ENCODE results near the gene COTL1.

Gene COTL1

GRCh38 chr16:84548508-84548907 is 69.4 kb downstream of the COTL1 start:
- H3K27me3 ChIP-seq = peaks cover 35% of the 10 kb centered on the region
- no peaks in the 10 kb centered on the region for H3K36me3 ChIP-seq
- TF ChIP-seq, protein P1, sequence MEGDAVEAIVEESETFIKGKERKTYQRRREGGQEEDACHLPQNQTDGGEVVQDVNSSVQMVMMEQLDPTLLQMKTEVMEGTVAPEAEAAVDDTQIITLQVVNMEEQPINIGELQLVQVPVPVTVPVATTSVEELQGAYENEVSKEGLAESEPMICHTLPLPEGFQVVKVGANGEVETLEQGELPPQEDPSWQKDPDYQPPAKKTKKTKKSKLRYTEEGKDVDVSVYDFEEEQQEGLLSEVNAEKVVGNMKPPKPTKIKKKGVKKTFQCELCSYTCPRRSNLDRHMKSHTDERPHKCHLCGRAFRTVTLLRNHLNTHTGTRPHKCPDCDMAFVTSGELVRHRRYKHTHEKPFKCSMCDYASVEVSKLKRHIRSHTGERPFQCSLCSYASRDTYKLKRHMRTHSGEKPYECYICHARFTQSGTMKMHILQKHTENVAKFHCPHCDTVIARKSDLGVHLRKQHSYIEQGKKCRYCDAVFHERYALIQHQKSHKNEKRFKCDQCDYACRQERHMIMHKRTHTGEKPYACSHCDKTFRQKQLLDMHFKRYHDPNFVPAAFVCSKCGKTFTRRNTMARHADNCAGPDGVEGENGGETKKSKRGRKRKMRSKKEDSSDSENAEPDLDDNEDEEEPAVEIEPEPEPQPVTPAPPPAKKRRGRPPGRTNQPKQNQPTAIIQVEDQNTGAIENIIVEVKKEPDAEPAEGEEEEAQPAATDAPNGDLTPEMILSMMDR (IDR thresholded peaks at IDR 0.05) = no peak
- no peak overlapping the region for H3K4me3 ChIP-seq (ENCODE audit: low read depth in 1 of 2, low read length in 1 of 2)
- peaks cover 8% of the 10 kb centered on the region in 2 experiments for H3K4me1 ChIP-seq (ENCODE audit: control insufficient read depth in 1 of 2, insufficient read depth in 1 of 2, low read depth in 1 of 2, low read length in 1 of 2)
- H3K27ac ChIP-seq = no peak overlapping the region
- no peaks in the 10 kb centered on the region for H3K9me3 ChIP-seq

GRCh38 chr16:84547546-84548061 is 70.3 kb downstream of the COTL1 start:
- TF ChIP-seq, protein P1 (IDR thresholded peaks at IDR 0.05) = no peak
- Histone ChIP-seq H3K27me3 (peaks cover 35% of the 10 kb centered on the region), H3K4me3 (ENCODE audit: low read depth in 1 of 2, low read length in 1 of 2) (no peak overlapping the region), H3K27ac (no peak overlapping the region), H3K4me1 (ENCODE audit: control insufficient read depth in 1 of 2, insufficient read depth in 1 of 2, low read depth in 1 of 2, low read length in 1 of 2) (peaks cover 0 to 3% of the 10 kb centered on the region in 2 experiments), H3K36me3 (no peaks in the 10 kb centered on the region), H3K9me3 (no peaks in the 10 kb centered on the region)

DNA sequence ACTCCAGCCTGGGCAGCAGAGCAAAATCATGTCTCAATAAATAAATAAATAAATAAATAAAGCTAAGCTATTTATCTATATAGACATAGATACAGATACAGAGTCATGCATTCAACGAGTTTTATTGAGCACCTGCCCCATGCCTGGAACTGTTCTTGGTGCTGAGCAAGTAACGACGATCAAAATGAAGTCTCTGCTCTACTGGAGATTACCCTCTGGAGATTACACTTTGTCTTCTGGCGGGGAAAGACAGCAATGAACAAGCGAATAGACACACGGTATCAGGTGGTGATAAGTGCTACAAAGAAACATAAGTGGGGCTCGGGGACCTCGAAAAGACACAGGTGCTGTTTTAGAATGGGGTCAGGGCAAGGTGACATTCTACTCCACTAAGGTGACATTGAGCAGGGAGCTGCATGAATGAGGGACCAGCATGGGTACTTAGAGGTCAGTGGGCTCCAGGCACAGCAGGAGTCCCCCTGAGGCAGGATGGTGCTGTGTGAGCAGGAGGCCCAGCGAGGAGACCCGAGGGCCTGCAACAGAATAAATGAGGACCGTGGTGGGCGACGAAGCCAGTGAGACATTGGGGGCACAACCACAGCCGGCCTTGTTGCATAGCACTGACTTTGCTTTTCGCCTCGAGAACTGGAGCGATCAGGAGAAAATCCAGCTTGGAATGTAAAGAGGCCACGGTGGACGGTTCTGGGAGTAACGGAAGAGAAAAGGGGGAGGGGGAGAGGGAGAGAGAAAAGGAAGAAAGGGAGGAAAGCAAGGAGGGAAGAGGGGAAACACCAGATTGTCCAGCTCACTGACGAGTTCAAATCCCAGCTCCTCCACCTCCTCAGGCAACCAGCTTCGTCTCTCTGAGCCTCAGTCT is 71.0 kb downstream of the COTL1 start:
- Histone ChIP-seq H3K4me3 (ENCODE audit: low read depth in 1 of 2, low read length in 1 of 2) (no peak overlapping the region), H3K36me3 (no peaks in the 10 kb centered on the region), H3K9me3 (no peaks in the 10 kb centered on the region), H3K4me1 (ENCODE audit: control insufficient read depth in 1 of 2, insufficient read depth in 1 of 2, low read depth in 1 of 2, low read length in 1 of 2) (peaks cover 0 to 3% of the 10 kb centered on the region in 2 experiments), H3K27ac (no peak overlapping the region), H3K27me3 (peaks cover 35% of the 10 kb centered on the region)
- TF ChIP-seq, protein P1 (IDR thresholded peaks at IDR 0.05) = no peak

DNA sequence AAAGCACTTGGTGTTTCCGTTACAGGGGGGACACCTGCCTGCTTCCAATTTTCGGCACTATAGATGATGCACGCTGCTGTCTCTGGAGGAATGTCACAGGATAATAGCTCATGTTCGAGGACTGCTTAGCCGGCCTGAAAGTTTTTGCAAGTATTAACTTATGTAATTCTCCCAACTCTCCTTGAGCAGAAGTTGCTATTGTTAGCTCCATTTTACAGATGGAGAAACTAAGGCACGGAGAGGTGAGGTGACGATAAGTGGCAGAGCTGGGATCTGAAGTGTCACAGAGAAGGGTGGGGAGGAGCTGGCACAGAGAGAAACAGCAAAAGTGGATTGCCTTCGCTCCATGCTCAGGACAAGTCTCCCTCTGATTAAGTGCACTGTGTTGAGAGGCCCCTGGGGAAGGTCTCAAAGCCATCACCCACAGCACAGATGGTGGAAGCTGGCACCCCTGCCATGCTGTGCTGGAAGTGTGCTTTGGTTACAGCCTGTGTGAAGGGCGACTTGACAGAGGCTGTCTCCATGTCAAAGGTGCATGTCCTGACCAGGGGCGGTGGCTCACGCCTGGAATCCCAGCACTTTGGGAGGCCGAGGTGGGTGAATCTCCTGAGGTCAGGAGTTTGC is 72.7 kb downstream of the COTL1 start:
- H3K4me1 ChIP-seq (ENCODE audit: control insufficient read depth in 1 of 2, insufficient read depth in 1 of 2, low read depth in 1 of 2, low read length in 1 of 2) = peaks cover 0 to 3% of the 10 kb centered on the region in 2 experiments

GRCh38 chr16:84544031-84544773 is 73.7 kb downstream of the COTL1 start:
- Histone ChIP-seq H3K36me3 (no peaks in the 10 kb centered on the region), H3K4me3 (ENCODE audit: low read depth in 1 of 2, low read length in 1 of 2) (no peak overlapping the region), H3K27me3 (peaks cover 35% of the 10 kb centered on the region), H3K27ac (no peak overlapping the region), H3K9me3 (no peaks in the 10 kb centered on the region), H3K4me1 (ENCODE audit: control insufficient read depth in 1 of 2, insufficient read depth in 1 of 2, low read depth in 1 of 2, low read length in 1 of 2) (peaks cover 0 to 3% of the 10 kb centered on the region in 2 experiments)
- TF ChIP-seq, protein P1 (IDR thresholded peaks at IDR 0.05) = no peak

More for the DNA sequence above, 72.7 kb downstream of the COTL1 start:
- TF ChIP-seq, protein P1 (IDR thresholded peaks at IDR 0.05) = no peak
- no peak overlapping the region for H3K27ac ChIP-seq
- peaks cover 35% of the 10 kb centered on the region for H3K27me3 ChIP-seq
- no peaks in the 10 kb centered on the region for H3K36me3 ChIP-seq
- H3K4me3 ChIP-seq (ENCODE audit: low read depth in 1 of 2, low read length in 1 of 2) = no peak overlapping the region
- H3K9me3 ChIP-seq = no peaks in the 10 kb centered on the region
